ENCODE data around the gene EFCAB10.
"Not testable (repeated sequence)": the region's sequence is repeated elsewhere in the genome, so short reads cannot be mapped to it uniquely, and the experiment has no call there.

The EFCAB10 gene

GRCh38 chr7:105530126-105530525 lies 51.2 kb downstream of the EFCAB10 start:
- DNase-seq, result no peak

GRCh38 chr7:105527737-105528136 lies 53.6 kb downstream of the EFCAB10 start:
- DNase-seq, result not testable (repeated sequence)

- DNase-seq, result no peak
Observed at GRCh38 chr7:105524840-105525239, 56.5 kb downstream of the EFCAB10 start.

DNA sequence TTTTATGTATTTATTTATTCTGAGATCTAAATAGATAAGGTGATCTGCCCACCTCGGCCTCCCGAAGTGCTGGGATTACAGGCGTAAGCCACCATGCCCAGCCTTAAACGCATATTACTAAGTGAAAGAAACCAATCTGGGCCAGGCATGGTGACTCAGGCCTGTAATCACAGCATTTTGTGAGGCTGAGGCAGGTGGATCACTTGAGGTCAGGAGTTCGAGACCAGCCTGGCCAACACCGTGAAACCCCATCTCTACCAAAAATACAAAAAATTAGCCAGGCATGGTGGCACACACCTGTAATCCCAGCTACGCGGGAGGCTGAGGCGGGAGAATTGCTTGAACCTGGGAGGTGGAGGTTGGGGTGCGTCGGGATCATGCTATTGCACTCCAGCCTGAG lies 56.9 kb downstream of the EFCAB10 start:
- not testable (repeated sequence) for DNase-seq

DNA sequence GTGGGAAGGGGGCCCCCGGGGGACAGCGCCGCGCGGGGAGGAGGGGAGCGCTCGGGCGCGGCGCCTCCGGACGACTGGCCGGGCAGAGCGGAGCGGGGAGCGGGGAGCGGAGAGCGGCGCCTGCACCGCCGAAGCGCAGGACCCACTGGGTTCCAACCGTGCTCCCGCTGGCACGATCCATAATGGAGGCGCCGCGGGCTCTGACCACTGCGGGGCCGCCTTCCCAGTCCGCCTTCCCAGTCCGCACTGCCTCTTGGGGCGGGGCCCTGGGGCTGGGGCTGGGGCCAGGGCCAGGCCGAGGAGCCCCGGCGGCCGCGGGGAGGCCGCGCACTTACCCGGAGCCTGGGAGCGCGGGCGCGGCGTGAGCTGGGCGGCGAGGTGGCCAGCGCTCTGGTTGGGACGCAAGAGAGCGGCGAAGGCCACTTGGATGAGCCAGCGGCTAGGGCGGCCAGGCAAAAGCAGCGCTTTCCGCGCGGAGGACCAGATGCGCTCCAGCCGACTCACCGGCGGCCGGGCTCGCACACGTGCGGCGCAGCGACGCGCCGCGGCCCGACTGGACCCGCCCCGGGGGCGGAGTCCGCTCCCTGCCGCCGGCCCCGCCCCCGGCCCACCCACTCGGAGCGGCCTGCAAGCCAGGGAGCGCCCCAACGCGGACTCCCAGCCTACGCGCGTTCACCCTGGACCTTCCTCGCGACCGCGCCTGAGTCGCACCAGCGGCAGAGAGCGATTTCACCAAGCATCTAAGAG lies 59.4 kb downstream of the EFCAB10 start, which contains the start of gene PUS7:
TSS of gene PUS7 (minus strand) at position 555 of the 747 bp plus-strand sequence. CDS start 13,759 bp downstream, outside the sequence.
- DNase-seq, result peak; percentile 75

GRCh38 chr7:105521027-105521716 lies 60.1 kb downstream of the EFCAB10 start:
- DNase-seq, result peak; percentile 28

DNA sequence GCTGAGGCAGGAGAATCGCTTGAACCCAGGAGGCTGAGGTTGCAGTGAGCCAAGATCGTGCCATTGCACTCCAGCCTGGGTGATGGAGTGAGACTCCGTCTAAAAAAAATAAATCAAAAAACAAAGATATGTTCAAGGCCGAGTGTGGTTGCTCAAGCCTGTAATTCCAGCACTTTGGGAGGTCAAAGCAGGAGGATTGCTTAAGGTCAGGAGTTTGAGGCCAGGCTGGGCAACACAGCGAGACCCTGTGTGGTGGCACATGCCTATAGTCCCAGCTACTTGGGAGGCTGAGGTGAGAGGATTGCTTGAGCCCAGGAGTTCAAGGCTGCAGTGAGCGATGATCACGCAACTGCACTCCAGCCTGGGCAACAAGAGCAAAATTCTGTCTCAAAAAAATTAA lies 60.7 kb downstream of the EFCAB10 start:
- DNase-seq, result not testable (repeated sequence)

- DNase-seq, result no peak
Observed at GRCh38 chr7:105519353-105519752, 61.9 kb downstream of the EFCAB10 start.

DNA sequence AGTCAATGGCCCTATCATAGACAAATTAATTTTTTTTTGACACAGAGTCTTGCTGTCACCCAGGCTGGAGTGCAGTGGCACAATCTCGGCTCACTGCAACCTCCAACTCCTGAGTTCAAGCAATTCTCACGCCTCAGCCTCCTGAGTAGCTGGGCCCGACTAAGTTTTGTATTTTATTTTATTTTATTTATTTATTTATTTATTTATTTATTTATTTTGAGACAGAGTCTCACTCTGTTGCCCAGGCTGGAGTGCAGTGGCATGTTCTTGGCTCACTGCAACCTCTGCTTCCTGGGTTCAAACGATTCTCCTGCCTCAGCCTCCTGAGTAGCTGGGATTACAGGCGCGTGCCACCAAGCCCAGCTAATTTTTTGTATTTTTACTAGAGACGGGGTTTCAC lies 65.7 kb downstream of the EFCAB10 start:
- not testable (repeated sequence) for DNase-seq

All from NCI-H748 treated with DMSO at 0.1 percent for 48 hours (cell line).